GM21619 (cell line): ENCODE results near the gene SORCS2.

Source experiments
- ATAC-seq: cut with Tn5 transposase; IDR thresholded peaks from one replicate; pipeline ENCODE4 v1.9.1; 2021; ENCODE audit not compliant: unreplicated experiment

The SORCS2 gene

GRCh38 chr4:7241597-7242125, 49.3 kb downstream of the SORCS2 start:
- no peak for ATAC-seq

- ATAC-seq, result no peak
These were observed 50.4 kb downstream of the SORCS2 start for GRCh38 chr4:7242766-7243165.

GRCh38 chr4:7243609-7244330, 51.4 kb downstream of the SORCS2 start:
- no peak for ATAC-seq

GRCh38 chr4:7244331-7244665, 52.0 kb downstream of the SORCS2 start:
- ATAC-seq, result no peak

- no peak for ATAC-seq
These were observed 52.5 kb downstream of the SORCS2 start for GRCh38 chr4:7244751-7245320.

GRCh38 chr4:7247521-7247920, 55.2 kb downstream of the SORCS2 start:
- ATAC-seq, result no peak

GRCh38 chr4:7247946-7248345, 55.6 kb downstream of the SORCS2 start:
- ATAC-seq, result no peak

- ATAC-seq, result no peak
These were observed 56.5 kb downstream of the SORCS2 start for GRCh38 chr4:7248857-7249256.

- no peak for ATAC-seq
These were observed 59.0 kb downstream of the SORCS2 start for GRCh38 chr4:7251321-7251720.

GRCh38 chr4:7252051-7252450, 59.7 kb downstream of the SORCS2 start:
- ATAC-seq, result no peak

GRCh38 chr4:7252510-7253340, 60.4 kb downstream of the SORCS2 start:
- no peak for ATAC-seq

GRCh38 chr4:7253341-7253700, 61.0 kb downstream of the SORCS2 start:
- ATAC-seq, result no peak

- no peak for ATAC-seq
These were observed 61.5 kb downstream of the SORCS2 start for GRCh38 chr4:7253837-7254236.

- ATAC-seq, result peak; percentile 95
These were observed 62.6 kb downstream of the SORCS2 start for GRCh38 chr4:7254736-7255487.

GRCh38 chr4:7255488-7255881, 63.1 kb downstream of the SORCS2 start:
- ATAC-seq, result no peak

GRCh38 chr4:7255996-7256395, 63.7 kb downstream of the SORCS2 start:
- ATAC-seq, result no peak

GRCh38 chr4:7256984-7257810, 64.9 kb downstream of the SORCS2 start:
- no peak for ATAC-seq

GRCh38 chr4:7259039-7259438, 66.7 kb downstream of the SORCS2 start:
- ATAC-seq, result no peak

GRCh38 chr4:7260569-7260968, 68.2 kb downstream of the SORCS2 start:
- ATAC-seq, result no peak

- no peak for ATAC-seq
These were observed 68.7 kb downstream of the SORCS2 start for GRCh38 chr4:7261087-7261486.
